NCI-H146 treated with DMSO at 0.1 percent for 48 hours (cell line): ENCODE results near the gene DAB1.

Experiments
- DNase-seq: peaks from one replicate; lab custom pipeline; 2025; ENCODE audit not compliant: unreplicated experiment; lab: John Stamatoyannopoulos, UW

Gene DAB1

GRCh38 chr1:57277681-57278080, 146.2 kb downstream of the DAB1 start:
- DNase-seq, result no peak

GRCh38 chr1:57276918-57277317, 146.9 kb downstream of the DAB1 start:
- DNase-seq, result no peak

DNA sequence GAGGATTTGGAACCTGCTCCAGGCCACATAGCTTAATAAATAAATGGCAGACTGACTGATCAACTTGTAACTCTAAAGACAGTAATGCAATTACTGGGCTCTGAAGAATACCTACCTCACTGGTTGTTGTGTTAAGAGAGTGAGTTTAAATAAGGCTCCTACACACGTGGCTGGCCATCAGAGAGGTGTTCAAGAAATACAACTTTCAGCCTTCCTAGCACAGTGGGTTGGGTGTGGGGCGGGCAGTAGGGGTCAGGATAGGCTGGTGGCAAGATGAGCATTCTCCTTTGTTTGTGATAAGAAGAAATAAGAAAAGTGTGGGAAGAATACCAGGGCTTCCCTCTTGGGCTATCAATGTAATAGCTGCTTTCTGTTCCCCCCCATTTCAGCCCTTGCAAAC, 151.3 kb downstream of the DAB1 start:
- no peak for DNase-seq

DNA sequence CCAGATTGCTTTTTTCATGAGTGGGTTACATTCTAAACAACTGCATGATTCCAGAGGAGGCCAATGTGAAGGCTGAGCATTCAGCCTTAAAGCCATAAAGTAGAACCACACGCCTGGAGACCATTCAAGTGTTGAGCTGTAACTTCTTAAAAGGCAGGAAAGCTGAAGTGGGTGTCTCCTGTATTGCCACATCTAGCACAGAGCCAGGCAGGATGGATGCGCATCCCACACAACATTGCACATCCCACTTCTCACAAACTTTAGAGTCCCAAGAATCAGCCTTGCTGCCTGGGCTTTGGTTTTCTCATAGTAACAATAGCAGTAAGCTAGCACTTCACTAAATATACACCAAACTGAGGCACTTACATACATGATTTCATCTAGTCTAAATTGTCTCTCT, 151.7 kb downstream of the DAB1 start:
- no peak for DNase-seq

DNA sequence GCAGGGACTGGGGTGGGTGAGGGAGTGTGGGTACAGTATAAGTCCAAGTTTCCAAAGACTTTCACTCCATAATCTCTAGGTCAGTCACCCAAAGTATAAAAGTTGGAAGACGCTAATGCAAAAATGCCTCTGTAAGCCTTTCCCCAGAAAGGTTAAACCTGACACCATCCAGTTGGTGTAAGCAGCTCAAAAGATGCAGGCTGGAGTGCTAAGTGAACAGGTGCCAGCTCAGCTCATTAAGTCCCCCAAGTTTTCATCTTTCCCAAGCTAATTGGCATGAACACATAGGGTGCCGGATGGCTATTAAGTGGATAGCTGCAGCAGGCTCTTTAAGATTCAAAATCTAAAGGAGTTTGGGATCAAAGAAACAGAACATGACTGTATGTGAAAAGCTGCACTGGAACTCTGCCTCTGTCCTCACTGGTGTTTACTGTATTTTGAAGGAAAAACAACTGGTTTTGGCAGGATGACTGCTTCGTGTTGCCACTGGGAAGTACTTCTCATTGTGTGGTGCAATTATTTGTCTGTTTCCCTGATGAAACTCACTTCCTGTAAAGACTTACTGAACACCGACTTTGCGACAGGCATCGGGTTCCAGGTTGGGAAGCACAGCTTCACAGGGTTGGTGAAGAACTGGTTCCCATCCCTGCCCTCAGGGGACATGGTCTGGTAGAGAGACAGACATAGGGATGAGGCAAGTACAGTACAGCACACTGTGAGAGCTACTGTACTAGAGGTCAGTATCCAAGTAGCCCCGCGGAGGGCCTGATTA, 152.7 kb downstream of the DAB1 start:
- DNase-seq, result no peak

- DNase-seq, result no peak
Observed at GRCh38 chr1:57269630-57270225, 154.1 kb downstream of the DAB1 start.

DNA sequence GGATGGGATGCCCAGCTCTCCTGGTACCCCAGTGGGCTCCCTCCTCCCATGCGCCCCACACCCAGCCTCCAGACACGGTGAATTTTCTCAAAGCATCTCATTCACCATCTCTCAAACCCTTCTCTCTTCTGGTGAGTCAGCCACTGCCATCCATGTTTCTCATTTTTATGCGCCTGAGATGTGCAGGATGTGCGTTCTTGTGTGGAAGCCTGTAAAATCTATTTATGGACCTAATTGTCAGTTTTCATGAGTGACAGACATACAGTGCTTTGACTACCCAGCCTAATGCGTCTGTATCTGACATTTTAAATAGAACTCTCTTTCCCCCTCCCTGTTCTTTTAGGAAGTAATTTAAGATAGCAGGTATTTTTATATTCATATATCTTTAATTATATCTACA, 158.8 kb downstream of the DAB1 start:
- DNase-seq, result no peak

DNA sequence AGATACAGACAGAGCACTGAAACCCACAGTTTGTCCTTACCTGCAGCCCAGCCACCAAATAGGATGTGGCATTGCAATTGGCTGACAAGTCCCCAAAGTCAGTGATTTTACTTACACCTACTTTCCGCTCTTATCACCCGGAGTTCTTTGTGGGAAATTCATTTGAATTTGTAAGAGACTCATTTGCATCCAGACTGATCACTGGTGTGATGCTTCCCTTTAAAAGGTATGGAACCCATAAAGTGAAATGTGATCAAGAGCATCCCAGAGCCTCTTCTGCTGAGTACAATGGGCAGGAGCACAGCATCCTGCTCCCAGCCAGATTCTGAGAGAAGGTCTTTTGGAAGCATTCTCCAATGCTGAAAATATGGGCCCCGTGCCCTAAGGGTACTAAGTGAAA, 161.4 kb downstream of the DAB1 start:
- DNase-seq, result no peak

DNA sequence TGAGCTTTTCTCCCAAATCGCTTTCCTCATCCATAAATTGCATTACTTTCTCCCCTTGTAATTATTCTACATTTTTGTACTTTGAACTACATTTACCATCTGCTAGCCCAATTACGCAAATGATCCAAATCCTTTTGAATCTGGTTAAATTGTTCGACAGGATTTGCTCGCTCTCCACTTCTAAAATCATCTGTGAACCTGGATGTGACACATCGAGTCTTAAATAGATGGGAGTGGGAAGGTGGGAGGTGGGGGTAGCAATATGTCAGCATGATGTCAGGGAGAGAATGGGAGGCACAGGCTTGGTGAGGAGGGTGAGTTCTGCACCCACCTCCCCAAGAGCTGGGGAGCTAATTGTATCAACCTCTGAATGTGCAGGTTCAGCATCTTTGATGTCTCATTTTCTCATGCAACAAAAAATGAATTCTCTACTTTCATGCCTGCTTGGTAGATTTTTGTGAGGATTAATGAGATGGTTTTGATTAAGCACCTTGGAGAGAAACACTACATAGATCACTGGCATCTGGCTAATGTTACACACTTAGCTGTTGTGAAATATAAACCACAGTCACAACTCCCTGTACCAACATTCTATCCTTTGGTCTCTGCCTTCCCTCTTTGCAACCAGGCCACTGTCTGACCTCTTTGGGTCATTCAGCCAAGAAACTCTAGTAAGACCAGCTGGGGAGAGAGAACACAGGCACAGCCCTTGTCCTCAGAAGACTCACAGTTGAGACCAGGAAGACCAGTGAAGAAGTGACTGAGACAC, 165.1 kb downstream of the DAB1 start:
- DNase-seq, result no peak

DNA sequence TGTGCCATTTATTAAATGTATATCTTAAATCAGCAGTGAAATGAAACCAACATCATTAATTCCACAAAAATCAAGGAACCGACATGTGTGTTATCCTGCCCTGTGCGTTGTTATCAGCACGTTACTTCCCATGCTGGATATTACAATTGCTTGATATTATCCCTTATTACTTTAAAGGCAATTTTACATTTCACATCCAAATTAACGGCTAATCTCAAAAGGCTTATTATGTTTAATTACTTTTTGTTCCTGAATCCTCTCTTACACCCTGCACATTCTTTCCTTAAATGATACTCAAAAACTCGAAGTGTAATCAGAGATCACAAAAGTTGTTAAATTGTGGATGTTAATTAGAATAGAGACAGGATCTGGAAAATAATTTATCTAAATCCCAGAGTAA, 167.9 kb downstream of the DAB1 start:
- no peak for DNase-seq

- no peak for DNase-seq
Observed at GRCh38 chr1:57254022-57254421, 169.8 kb downstream of the DAB1 start.

GRCh38 chr1:57252597-57253294, 171.1 kb downstream of the DAB1 start:
- DNase-seq, result no peak

DNA sequence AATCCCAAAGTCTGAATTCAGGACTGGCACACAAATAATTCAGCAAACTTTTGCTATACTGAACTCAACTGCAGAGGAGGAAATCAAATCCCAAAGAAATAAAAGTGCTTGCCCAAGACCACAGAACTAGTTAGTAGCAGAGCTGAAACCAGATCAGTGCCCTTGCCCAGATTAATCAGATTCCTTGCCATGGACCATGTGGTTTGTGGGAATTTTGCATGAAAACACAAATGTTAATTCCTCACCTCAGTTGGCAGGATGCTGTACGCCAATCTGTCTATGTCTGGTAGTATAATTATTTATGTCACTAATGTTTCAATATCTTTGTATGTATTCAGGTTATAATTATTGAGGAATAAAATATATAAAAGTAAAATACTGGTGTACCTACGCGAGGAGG, 173.8 kb downstream of the DAB1 start:
- DNase-seq, result no peak

DNA sequence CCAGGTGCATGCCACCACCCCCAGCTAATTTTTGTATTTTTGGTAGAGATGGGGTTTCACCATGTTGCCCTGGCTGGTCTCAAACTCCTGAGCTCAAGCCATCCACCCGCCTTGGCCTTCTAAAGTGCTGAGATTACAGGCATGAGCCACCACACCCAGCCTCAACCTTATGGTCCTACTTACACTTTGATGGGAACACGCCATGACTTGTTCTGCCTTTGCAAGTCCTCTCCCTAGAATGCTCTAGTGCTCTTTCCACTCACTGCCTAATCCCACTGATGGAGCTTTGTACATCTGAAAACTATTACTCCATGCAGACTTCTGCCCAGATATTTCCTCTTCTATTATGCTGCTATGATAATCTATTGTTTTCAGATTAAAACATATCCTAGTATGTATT, 174.3 kb downstream of the DAB1 start:
- DNase-seq, result no peak

DNA sequence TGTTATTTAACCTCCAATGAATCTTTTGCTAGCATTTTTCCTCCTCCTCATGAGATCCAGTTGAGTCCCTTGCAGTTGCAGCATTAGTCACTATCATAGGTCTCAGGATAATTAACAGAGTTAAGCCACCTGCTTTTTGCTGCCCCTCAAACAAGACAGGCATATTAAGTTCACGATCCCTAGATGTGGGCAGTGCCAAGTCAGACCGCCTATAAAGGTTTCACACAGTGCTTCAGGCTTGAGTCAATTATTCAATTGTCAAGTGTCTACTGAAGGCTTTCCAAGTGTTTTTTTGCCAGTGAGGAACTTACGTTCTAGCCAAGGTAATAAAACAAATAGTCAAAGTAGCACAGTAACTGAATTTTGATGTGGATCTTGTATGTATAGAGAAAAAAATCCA, 175.0 kb downstream of the DAB1 start:
- no peak for DNase-seq

GRCh38 chr1:57238233-57238781, 185.6 kb downstream of the DAB1 start:
- no peak for DNase-seq

- DNase-seq, result no peak
Observed at GRCh38 chr1:57235730-57236510, 187.9 kb downstream of the DAB1 start.

DNA sequence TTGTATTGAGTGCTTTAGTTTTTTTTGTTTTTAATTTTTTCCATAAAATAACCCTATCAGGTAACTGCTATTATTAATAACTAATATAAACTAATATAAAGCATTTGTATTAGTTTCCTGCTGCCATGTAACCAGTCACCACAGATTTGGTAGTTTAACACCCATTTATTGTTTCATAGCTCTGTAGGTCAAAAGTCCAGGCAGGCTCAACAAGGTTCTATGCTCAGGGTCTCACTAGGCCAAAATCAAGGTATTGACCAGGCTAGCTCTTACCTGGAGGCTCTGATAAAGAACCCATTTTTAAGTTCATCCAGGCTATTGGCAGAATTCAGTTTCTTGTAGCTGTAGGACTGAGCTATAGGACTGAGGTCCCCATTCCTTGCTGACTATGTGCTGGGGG, 189.4 kb downstream of the DAB1 start:
- DNase-seq, result no peak

DNA sequence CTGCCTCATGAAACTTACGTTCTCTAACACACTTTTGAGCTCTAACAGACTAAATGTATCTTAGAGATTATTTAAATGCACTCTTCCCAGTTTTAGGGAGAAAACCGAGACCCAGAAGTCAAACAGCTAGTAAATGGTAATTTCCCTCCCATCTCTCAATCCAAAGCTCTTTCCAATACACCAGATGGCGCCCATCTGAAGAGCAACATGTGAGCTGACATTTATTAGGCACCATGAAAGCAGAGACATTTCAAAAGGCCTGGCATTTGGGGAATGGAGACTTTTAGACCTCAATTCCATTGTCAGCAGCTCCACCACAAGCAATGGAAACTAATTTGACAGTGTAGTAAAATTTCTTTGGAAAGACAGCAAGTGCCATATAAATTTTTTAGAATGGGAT, 191.4 kb downstream of the DAB1 start:
- no peak for DNase-seq

- no peak for DNase-seq
Observed at GRCh38 chr1:57229998-57230397, 193.9 kb downstream of the DAB1 start.

DNA sequence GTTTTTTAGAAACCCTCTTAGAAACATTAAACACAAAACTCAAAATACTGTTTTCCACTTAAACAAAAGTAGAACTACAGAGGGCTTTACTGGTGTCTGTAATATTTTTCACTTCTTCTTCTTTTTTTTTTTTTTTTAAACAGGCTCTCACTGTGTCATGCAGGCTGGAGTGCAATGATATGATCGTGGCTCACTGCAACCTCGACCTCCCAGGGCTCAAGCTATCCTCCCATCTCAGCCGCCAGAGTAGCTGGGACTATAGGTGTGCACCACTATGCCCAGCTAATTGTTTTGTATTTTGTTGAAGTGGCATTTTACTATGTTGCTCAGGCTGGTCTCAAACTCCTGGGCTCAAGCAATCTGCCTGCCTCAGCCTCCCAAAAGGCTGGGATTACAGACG, 194.8 kb downstream of the DAB1 start:
- DNase-seq, result no peak
